Activated naive CD4-positive, alpha-beta T cell treated with anti-CD3 and anti-CD28 coated beads, Interleukin-2, amount 50 U/mL, for 24 hours (primary cell): Measurements from ENCODE around the gene HSDL2.

Experiments
- H3K27ac Mint-ChIP-seq: one replicate; pipeline ENCODE4 v1.8.0; 2021; ENCODE audit warnings: mild to moderate bottlenecking, mixed read lengths
- H3K27me3 Mint-ChIP-seq: one replicate; pipeline ENCODE4 v1.8.0; 2021; ENCODE audit warnings: mixed read lengths
- H3K36me3 Mint-ChIP-seq: one replicate; pipeline ENCODE4 v1.8.0; 2021; ENCODE audit warnings: mixed read lengths
- H3K4me1 Mint-ChIP-seq: one replicate; pipeline ENCODE4 v1.8.0; 2021; ENCODE audit warnings: mixed read lengths
- H3K4me3 Mint-ChIP-seq: one replicate; pipeline ENCODE4 v1.8.0; 2021; ENCODE audit warnings: mild to moderate bottlenecking, mixed read lengths
- H3K9me3 Mint-ChIP-seq: one replicate; pipeline ENCODE4 v1.8.0; 2021; ENCODE audit warnings: mixed read lengths

HSDL2 gene

DNA sequence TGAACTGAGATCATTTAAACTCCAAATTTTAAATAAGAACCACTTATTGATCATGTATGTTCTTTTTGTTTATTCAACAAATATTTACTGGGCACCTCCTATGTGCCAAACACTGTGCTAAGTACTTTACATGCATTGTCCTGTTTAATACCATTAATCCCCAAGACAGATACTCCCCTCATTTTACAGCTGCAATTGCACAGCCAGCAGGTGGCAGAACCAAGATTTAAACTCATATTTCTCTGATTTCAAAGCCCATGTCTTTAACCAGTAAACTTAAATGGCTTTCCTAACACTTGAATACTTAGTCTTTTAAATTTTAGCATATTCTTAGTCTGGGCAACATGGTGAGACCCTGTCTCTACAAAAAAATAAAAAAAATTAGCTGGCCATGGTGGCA, 63.3 kb downstream of the HSDL2 start:
- Mint-ChIP-seq H3K27ac (no peak overlapping the region), H3K4me3 (no peak overlapping the region), H3K27me3 (no peaks in the 10 kb centered on the region), H3K4me1 (no peaks in the 10 kb centered on the region), H3K9me3 (no peaks in the 10 kb centered on the region), H3K36me3 (peaks cover 3% of the 10 kb centered on the region)

DNA sequence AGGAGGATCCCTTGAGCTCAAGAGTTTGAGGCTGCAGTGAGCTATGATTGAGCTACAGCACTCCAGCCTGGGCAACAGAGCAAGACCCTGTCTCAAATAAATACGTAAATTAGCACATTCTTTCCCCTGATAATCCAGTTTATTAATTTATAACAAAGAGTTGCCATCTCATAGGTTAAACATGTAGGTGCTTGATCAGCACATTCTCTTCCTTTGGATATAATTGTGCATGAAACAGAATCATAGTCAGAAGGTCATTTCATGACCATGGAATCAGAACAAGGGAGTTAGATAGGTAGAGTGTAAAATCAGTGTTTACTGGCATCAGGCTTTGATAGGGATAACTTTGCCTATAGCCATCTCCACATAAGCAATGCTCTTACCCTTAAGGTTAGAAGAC, 63.7 kb downstream of the HSDL2 start:
- Mint-ChIP-seq H3K4me3 (no peak overlapping the region), H3K27me3 (no peaks in the 10 kb centered on the region), H3K27ac (no peak overlapping the region), H3K4me1 (no peaks in the 10 kb centered on the region), H3K36me3 (peaks cover 3% of the 10 kb centered on the region), H3K9me3 (no peaks in the 10 kb centered on the region)

DNA sequence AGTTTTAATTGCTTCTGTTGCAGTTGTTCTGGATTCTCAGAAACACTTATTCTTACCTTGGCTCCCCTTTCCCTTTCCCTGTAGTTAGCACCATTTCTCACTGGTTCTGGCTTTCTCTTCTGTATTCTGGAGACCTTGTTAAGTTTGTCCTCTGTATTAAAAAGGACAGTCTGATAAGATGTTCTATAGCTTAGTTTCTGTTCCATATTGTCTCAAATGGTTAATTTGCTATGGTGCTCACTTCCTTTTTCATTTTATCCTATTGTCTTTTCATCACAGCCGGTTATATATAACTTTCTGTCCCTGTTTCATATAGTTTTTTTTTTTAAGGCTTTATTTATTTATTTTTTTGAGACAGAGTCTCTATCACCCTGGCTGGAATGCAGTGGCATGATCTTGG, 65.3 kb downstream of the HSDL2 start:
- Mint-ChIP-seq H3K27me3 (no peaks in the 10 kb centered on the region), H3K4me3 (no peak overlapping the region), H3K4me1 (no peaks in the 10 kb centered on the region), H3K9me3 (no peaks in the 10 kb centered on the region), H3K36me3 (peaks cover 3% of the 10 kb centered on the region), H3K27ac (no peak overlapping the region)

DNA sequence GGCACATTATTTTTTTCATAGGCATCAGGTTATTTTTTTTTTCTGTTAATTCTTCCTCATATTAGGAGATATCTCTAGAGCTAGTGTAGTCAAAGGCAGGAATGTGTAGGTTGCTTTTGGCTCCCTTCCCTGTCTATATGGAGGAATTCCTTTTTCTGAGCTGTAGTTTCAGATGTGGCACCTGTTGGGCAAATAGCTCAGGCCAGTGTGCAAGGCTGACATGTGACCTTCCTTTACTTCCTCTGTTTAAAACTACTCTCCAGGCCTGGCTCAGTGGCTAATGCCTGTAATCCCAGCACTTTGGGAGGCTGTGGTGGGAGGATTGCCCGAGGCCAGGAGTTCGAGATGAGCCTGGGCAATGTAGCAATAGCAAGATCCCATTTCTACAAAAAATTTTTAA, 66.2 kb downstream of the HSDL2 start:
- H3K4me1 Mint-ChIP-seq = no peaks in the 10 kb centered on the region
- H3K4me3 Mint-ChIP-seq = no peak overlapping the region
- H3K36me3 Mint-ChIP-seq = peaks cover 2% of the 10 kb centered on the region
- no peaks in the 10 kb centered on the region for H3K27me3 Mint-ChIP-seq
- H3K27ac Mint-ChIP-seq = no peak overlapping the region
- H3K9me3 Mint-ChIP-seq = no peaks in the 10 kb centered on the region

DNA sequence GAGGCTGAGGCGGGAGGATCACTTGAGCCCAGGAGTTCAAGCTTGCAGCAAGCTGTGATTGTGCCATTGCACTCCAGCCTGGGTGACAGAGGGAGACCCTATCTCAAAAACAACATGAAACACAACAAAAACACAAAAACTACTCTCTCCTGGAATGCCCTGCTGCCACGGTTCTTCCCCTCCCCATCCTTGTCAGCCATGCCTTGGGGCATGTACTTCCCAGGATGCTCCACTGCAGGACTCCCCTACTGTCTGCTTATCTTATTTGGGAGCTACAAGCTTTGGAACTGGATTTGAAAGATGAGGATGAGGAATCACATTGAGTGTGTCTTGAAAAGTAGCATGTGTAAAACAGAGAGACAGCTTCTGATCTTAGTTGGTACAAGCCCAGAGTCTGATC, 66.6 kb downstream of the HSDL2 start:
- H3K36me3 Mint-ChIP-seq = no peaks in the 10 kb centered on the region
- H3K4me1 Mint-ChIP-seq = no peaks in the 10 kb centered on the region
- H3K9me3 Mint-ChIP-seq = no peaks in the 10 kb centered on the region
- H3K27ac Mint-ChIP-seq = no peak overlapping the region
- no peak overlapping the region for H3K4me3 Mint-ChIP-seq
- H3K27me3 Mint-ChIP-seq = no peaks in the 10 kb centered on the region

DNA sequence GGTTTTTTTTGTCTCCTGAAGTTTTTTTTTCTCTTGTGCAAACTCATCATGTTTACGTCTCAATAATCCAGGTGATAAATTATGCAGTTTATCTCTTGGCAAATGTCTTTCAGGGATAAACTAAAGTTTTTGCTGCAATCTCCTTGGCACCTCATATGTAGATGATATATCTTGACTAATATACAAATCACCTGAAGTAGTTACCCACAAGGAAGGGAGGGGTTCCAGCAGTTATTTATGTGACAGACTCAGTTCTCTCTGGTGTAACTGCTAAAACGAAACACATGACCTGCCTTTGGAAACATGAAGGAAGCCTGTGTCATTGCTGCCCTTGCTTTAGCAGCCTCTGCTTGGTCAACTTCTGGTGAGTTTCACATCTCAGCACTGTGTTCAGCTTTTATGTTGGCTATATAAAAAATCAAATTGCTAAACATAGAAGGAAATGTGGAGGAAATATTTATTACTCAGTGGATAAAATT, 67.4 kb downstream of the HSDL2 start:
- Mint-ChIP-seq H3K36me3 (no peaks in the 10 kb centered on the region), H3K27ac (no peak overlapping the region), H3K27me3 (no peaks in the 10 kb centered on the region), H3K4me1 (no peaks in the 10 kb centered on the region), H3K9me3 (no peaks in the 10 kb centered on the region), H3K4me3 (no peak overlapping the region)

DNA sequence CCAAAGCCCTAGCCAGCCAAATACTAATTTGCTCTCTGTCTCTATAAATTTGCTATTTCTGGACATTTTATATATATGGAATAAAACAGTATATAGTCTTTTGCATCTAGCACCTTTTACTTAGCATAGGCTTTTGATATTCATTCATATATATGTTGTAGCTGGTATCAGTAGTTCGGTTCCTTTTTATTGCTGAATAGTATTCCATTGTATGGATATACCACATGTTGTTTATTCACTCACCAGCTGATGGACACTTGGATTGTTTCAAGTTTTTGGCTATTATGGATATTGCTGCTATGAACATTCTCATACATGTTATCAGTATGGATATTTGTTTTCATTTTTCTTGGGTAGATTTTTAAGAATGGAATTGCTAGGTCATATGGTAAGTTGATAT, 82.9 kb downstream of the HSDL2 start:
- peaks cover 23% of the 10 kb centered on the region for H3K36me3 Mint-ChIP-seq
- H3K27me3 Mint-ChIP-seq = no peaks in the 10 kb centered on the region
- peaks cover 4% of the 10 kb centered on the region for H3K9me3 Mint-ChIP-seq
- H3K4me3 Mint-ChIP-seq = no peak overlapping the region
- H3K27ac Mint-ChIP-seq = no peak overlapping the region
- no peaks in the 10 kb centered on the region for H3K4me1 Mint-ChIP-seq

DNA sequence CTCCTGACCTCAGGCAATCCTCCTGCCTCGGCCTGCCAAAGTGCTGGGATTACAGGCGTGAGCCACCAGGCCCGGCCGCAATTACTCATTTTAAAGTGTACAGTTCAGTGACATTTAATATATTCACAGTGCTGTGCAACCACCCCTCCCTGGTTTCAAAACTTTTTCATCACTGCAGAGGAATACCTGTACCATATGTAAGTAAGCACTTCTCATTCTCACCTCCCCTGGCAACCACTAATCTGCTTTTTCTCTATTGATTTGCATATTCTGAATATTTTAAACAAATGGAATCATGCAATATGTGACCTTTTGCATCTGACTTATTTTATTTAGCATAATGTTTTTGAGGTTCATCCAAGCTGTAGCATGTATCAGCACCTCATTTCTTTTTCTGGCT, 85.4 kb downstream of the HSDL2 start:
- peaks cover 25% of the 10 kb centered on the region for H3K36me3 Mint-ChIP-seq
- H3K9me3 Mint-ChIP-seq = peaks cover 4% of the 10 kb centered on the region
- no peaks in the 10 kb centered on the region for H3K4me1 Mint-ChIP-seq
- H3K27ac Mint-ChIP-seq = no peak overlapping the region
- H3K27me3 Mint-ChIP-seq = no peaks in the 10 kb centered on the region
- H3K4me3 Mint-ChIP-seq = no peak overlapping the region

DNA sequence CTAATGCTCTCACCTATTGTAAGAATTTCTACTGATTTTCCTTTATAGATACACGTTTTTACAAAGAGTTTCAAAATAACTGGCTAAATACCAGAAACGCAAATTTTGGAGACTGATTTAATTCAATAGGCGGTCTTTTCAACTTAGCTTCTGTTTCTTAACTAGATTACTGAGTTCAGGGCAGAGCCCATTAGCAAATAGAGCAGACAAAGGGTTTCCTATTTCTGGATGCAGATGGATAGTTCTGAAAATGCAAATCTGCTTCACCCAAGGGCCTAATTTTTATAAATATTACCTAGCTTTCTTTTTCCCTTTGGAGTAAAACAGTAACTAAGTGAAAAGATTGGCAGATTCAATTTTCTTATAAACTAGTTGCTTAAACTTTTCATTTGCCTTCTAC, 93.1 kb downstream of the HSDL2 start:
- Mint-ChIP-seq H3K9me3 (peaks cover under 1% of the 10 kb centered on the region), H3K4me1 (no peaks in the 10 kb centered on the region), H3K4me3 (no peak overlapping the region), H3K27ac (no peak overlapping the region), H3K27me3 (no peaks in the 10 kb centered on the region), H3K36me3 (peaks cover 15% of the 10 kb centered on the region)

DNA sequence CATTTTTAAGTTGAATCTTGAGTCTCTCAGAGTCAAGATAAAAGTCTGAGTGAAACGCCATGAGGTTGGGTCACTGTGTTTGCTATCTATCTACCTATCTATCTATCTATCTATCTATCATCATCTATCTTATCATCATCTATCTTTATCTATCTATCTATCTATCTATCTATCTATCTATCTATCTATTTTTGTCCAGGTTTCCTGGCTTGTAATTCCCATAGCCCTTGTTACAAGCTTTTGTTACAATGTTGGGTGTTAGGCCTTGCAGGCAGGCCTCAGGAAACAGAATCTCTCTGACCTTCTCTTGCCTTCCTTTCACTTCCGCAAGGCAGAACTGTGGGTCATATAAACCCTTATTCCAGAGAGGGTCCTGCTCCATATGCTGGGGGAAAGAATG, 94.1 kb downstream of the HSDL2 start:
- Mint-ChIP-seq H3K4me3 (no peak overlapping the region), H3K27me3 (no peaks in the 10 kb centered on the region), H3K27ac (no peak overlapping the region)

DNA sequence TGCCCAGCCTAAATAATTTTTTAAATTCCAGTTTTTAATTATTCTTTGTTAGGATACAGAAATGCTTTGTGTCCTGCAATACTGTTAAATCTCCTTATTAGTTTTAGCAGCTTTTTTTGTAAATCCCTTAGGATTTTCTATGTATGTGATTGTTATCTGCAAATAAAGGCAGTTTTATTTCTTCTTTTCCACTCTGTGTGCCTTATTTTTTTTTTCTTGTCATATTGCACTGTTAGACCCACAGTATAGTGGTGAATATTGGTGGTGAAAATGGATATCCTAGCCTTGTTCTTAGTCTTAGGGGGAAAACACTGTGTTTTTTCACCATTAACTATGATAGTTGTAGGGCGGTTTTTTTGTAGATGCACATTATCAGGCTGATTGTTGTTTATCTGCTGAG, 95.4 kb downstream of the HSDL2 start:
- Mint-ChIP-seq H3K27ac (no peak overlapping the region), H3K36me3 (peaks cover 13% of the 10 kb centered on the region), H3K27me3 (no peaks in the 10 kb centered on the region), H3K4me1 (no peaks in the 10 kb centered on the region), H3K9me3 (peaks cover 4% of the 10 kb centered on the region), H3K4me3 (no peak overlapping the region)

More for the DNA sequence above, 94.1 kb downstream of the HSDL2 start:
- Mint-ChIP-seq H3K4me1 (no peaks in the 10 kb centered on the region), H3K36me3 (peaks cover 13% of the 10 kb centered on the region), H3K9me3 (peaks cover 4% of the 10 kb centered on the region)

DNA sequence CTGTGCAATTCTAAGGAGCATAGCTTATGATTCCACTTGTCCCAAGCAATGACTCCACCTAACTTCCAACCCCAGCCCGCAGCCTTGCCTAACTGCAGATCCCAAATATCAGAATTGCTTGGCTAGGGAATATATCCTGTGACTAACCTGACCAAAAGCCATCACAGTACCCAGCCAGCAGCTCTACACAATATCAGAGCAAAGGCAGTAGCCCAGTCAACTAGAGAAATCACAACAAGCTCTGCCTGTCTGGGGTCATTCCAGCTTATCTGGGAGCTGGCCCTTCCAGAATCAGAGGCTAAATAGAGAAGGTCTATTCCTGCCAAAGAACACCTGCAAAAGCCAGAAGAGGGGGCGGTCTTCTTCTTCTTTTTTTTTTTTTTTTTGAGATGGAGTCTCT, 97.4 kb downstream of the HSDL2 start:
- Mint-ChIP-seq H3K27ac (no peak overlapping the region), H3K27me3 (no peaks in the 10 kb centered on the region), H3K4me1 (no peaks in the 10 kb centered on the region), H3K9me3 (peaks cover 4% of the 10 kb centered on the region), H3K36me3 (peaks cover 13% of the 10 kb centered on the region), H3K4me3 (no peak overlapping the region)

DNA sequence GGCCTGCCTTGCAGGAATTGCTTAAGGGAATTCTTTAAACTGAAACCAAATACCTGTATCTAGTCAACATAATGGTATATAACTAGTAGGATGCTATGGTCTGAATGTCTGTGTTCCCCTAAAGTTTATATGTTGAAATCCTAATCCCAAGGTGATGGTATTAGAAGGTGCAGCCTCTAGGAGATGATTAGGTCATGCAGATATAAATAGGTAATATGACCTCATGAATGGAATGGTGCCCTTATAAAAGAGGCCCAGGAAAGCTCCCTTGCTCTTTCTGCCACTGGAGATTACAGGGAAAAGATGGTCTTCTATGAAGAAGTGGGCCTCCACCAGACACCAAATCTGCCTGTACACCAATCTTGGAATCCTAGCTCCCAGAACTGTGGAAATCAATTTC, 99.3 kb downstream of the HSDL2 start:
- peaks cover 13% of the 10 kb centered on the region for H3K36me3 Mint-ChIP-seq
- no peaks in the 10 kb centered on the region for H3K4me1 Mint-ChIP-seq
- H3K9me3 Mint-ChIP-seq = peaks cover 4% of the 10 kb centered on the region
- H3K27me3 Mint-ChIP-seq = no peaks in the 10 kb centered on the region
- H3K4me3 Mint-ChIP-seq = no peak overlapping the region
- no peak overlapping the region for H3K27ac Mint-ChIP-seq

DNA sequence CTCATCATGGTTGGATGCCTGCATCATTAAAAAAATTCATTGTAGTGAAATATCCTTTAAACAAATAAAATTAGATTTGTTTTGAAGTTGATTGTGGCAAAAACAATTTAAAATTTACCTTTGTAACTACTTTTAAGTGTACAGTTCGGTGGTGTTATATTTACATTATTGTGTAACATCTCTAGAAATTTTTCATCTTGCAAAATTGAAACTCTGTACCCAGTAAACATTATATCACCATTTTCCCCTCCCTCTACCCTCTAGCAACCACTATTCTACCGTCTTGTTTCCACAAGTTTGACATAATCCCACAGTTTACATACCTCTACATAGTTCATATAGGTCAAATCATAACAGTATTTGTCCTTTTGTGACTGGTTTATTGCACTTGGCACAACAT, 104.7 kb downstream of the HSDL2 start:
- Mint-ChIP-seq H3K27ac (no peak overlapping the region), H3K36me3 (peaks cover 3% of the 10 kb centered on the region), H3K9me3 (no peaks in the 10 kb centered on the region), H3K4me3 (no peak overlapping the region), H3K27me3 (no peaks in the 10 kb centered on the region), H3K4me1 (peaks cover 32% of the 10 kb centered on the region)

DNA sequence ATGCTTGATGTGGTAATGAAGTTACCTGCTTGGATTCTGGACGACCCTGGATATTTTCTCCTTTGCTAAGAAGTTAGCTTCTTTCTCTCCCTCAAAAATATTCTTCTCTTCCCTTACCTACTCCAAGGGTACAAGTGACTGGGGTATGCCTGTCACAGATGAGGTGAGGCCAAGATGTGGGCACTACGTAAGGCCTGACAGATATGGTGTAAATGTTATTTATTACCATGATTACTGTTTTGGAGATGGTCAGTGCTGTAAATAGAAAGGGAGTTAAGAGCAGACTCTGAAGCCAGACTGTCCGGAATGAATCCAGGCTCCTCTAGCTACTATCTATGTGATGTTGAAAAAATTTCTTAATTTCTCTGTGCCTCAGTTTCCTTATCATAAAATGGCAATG, 105.7 kb downstream of the HSDL2 start:
- H3K9me3 Mint-ChIP-seq = no peaks in the 10 kb centered on the region
- H3K4me3 Mint-ChIP-seq = peak overlapping the region; percentile 99
- H3K27me3 Mint-ChIP-seq = no peaks in the 10 kb centered on the region
- H3K27ac Mint-ChIP-seq = no peak overlapping the region
- peaks cover 3% of the 10 kb centered on the region for H3K36me3 Mint-ChIP-seq
- H3K4me1 Mint-ChIP-seq = peaks cover 41% of the 10 kb centered on the region

DNA sequence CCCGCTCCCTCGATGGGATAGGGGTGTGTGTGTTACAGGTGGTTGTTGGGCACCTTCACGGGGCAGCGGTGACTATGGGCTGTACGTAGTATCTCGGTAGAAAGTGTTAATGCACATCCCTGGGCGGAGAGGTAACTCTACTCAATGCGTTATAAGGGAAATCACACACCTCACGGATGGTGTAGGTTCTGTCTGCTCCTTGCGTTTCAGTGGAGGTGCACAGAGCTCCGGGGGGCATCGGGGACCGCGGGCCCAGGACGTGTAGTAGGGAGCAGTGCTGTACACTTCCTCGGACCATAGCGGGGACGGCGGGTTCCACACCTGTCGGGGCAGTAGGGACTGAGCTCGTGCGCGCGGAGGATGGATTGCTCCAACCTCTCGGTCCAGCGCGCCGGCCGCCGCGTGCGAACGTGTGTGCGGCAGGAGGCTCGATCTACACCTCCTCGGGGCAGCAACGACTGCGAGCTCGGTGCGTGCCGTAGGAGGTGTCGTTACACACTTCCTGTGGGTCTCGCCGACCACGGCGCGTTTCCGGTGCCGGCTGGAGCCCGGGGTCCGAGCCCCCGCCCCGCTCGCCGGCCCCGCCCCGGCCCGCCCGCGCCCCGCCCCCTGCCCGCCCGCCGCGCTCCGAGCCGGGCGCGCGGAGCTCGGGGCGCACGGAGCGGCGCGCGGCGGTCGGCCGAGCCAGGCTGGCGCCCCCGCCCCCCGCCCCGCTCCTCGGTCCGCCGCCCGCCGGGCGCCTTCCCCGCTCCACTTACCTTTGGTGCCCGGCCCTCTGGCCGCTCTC, 106.5 kb downstream of the HSDL2 start, which contains the start of gene KIAA1958:
KIAA1958 (plus strand) TSS at position 607 of the 787 bp plus-strand sequence. CDS start 87,254 bp downstream, outside the sequence.
- H3K27ac Mint-ChIP-seq = peak within 1 kb of the TSS; percentile 94
- peaks cover 48% of the 10 kb centered on the region for H3K4me1 Mint-ChIP-seq
- H3K9me3 Mint-ChIP-seq = no peaks in the 10 kb centered on the region
- H3K27me3 Mint-ChIP-seq = no peaks in the 10 kb centered on the region
- H3K36me3 Mint-ChIP-seq = no peaks in the 10 kb centered on the region
- H3K4me3 Mint-ChIP-seq = peak within 1 kb of the TSS; percentile 99
